ENCODE measurements around the gene MIER3. TPM values are rescaled to one million over a fixed set of nuclear protein-coding genes. Genes with fewer than 3 reads are reported as not detected.
"Not testable (repeated sequence)": the region's sequence is repeated elsewhere in the genome, so short reads cannot be mapped to it uniquely, and the experiment has no call there.

Gene MIER3
- total RNA-seq: 9.4 and 12.7 TPM in 2 replicates

- peak; percentile 79 to 80 for DNase-seq (ENCODE audit: low read depth in 2 of 2)
Observed at GRCh38 chr5:56951946-56952691, at the start of gene MIER3. TSS of gene MIER3 (minus strand) at chr5:56952123. CDS start at chr5:56952102, 21 bp downstream.

GRCh38 chr5:56995596-56995995 lies 43.7 kb upstream of the MIER3 start:
- no peak for DNase-seq (ENCODE audit: low read depth in 2 of 2)

- DNase-seq (ENCODE audit: low read depth in 2 of 2): peak in 1 of 2 donors; percentile 2
Observed at GRCh38 chr5:56993241-56993640, 41.3 kb upstream of the MIER3 start.

GRCh38 chr5:56989676-56990075 lies 37.8 kb upstream of the MIER3 start:
- no peak for DNase-seq (ENCODE audit: low read depth in 2 of 2)

GRCh38 chr5:56988490-56988889 lies 36.6 kb upstream of the MIER3 start:
- no peak for DNase-seq (ENCODE audit: low read depth in 2 of 2)

- DNase-seq (ENCODE audit: low read depth in 2 of 2): no peak
Observed at GRCh38 chr5:56987171-56987570, 35.2 kb upstream of the MIER3 start.

- DNase-seq (ENCODE audit: low read depth in 2 of 2): no peak
Observed at GRCh38 chr5:56986626-56986947, 34.7 kb upstream of the MIER3 start.

- no peak for DNase-seq (ENCODE audit: low read depth in 2 of 2)
Observed at GRCh38 chr5:56985936-56986625, 34.2 kb upstream of the MIER3 start.

GRCh38 chr5:56984445-56984844 lies 32.5 kb upstream of the MIER3 start:
- no peak for DNase-seq (ENCODE audit: low read depth in 2 of 2)

GRCh38 chr5:56983593-56984361 lies 31.9 kb upstream of the MIER3 start:
- no peak for DNase-seq (ENCODE audit: low read depth in 2 of 2)

- no peak for DNase-seq (ENCODE audit: low read depth in 2 of 2)
Observed at GRCh38 chr5:56981548-56982315, 29.8 kb upstream of the MIER3 start.

GRCh38 chr5:56979968-56980367 lies 28.0 kb upstream of the MIER3 start:
- DNase-seq (ENCODE audit: low read depth in 2 of 2): no peak

GRCh38 chr5:56979526-56979925 lies 27.6 kb upstream of the MIER3 start:
- DNase-seq (ENCODE audit: low read depth in 2 of 2): not testable (repeated sequence)

- no peak for DNase-seq (ENCODE audit: low read depth in 2 of 2)
Observed at GRCh38 chr5:56977822-56978221, 25.9 kb upstream of the MIER3 start.

- DNase-seq (ENCODE audit: low read depth in 2 of 2): no peak
Observed at GRCh38 chr5:56977021-56977420, 25.1 kb upstream of the MIER3 start.

GRCh38 chr5:56974241-56974640 lies 22.3 kb upstream of the MIER3 start:
- DNase-seq (ENCODE audit: low read depth in 2 of 2): no peak

GRCh38 chr5:56973473-56973872 lies 21.6 kb upstream of the MIER3 start:
- no peak for DNase-seq (ENCODE audit: low read depth in 2 of 2)

GRCh38 chr5:56971275-56971674 lies 19.4 kb upstream of the MIER3 start:
- DNase-seq (ENCODE audit: low read depth in 2 of 2): no peak

- no peak for DNase-seq (ENCODE audit: low read depth in 2 of 2)
Observed at GRCh38 chr5:56964173-56964572, 12.2 kb upstream of the MIER3 start.

- DNase-seq (ENCODE audit: low read depth in 2 of 2): no peak
Observed at GRCh38 chr5:56963246-56963645, 11.3 kb upstream of the MIER3 start.

- DNase-seq (ENCODE audit: low read depth in 2 of 2): no peak
Observed at GRCh38 chr5:56962286-56962685, 10.4 kb upstream of the MIER3 start.

GRCh38 chr5:56961746-56962145 lies 9.8 kb upstream of the MIER3 start:
- no peak for DNase-seq (ENCODE audit: low read depth in 2 of 2)
